H1 (cell line): ENCODE results near the gene PCYT2. TPM values are rescaled to one million over a fixed set of nuclear protein-coding genes. Genes with fewer than 3 reads are reported as not detected.
A peak's percentile ranks its signal among the peaks of the same experiment; 100 is the strongest.

Source experiments
- BACH1 ChIP-seq: IDR thresholded peaks from 2 replicates; pipeline ENCODE4 v1.6.1; 2012; ENCODE audit warnings: low read length, improper control_type of control experiment
- BCL11A ChIP-seq, 2 experiments: IDR thresholded peaks; one replicate each; pipeline ENCODE4 v1.6.1; 2011; ENCODE audit warnings: low read depth in 2 of 2, low read length in 2 of 2, mild to moderate bottlenecking in 2 of 2
- EP300 ChIP-seq, 2 experiments: IDR thresholded peaks; 1 replicate in 1 of 2; 2 replicates in 1 of 2; pipeline ENCODE4 v1.6.1; 2011 to 2012; ENCODE audit warnings: low read depth in 2 of 2, low read length in 2 of 2, mild to moderate bottlenecking in 2 of 2, borderline replicate concordance in 1 of 2, inconsistent platforms in 1 of 2, moderate library complexity in 1 of 2
- GABPA ChIP-seq: IDR thresholded peaks from 2 replicates; pipeline ENCODE4 v1.6.1; 2011; ENCODE audit warnings: mild to moderate bottlenecking, low read length, moderate library complexity, borderline replicate concordance; ENCODE audit not compliant: insufficient read depth
- GTF2F1 ChIP-seq: IDR thresholded peaks from 2 replicates; pipeline ENCODE4 v1.6.1; 2012; ENCODE audit warnings: low read depth, low read length, improper control_type of control experiment, borderline replicate concordance
- KDM4A ChIP-seq: IDR thresholded peaks from one replicate; pipeline ENCODE4 v1.7.1; 2012; ENCODE audit warnings: low read depth, mild to moderate bottlenecking, moderate library complexity, low read length, inconsistent platforms; ENCODE audit not compliant: severe bottlenecking
- PHF8 ChIP-seq: fragments of 200-600 bp; sonication (generic); conservative IDR thresholded peaks from 2 replicates; pipeline ENCODE4 v1.7.1; 2012; ENCODE audit warnings: low read depth, mild to moderate bottlenecking, inconsistent platforms, low read length, moderate library complexity
- SAP30 ChIP-seq: fragments of 300-600 bp; sonication (generic); IDR thresholded peaks from 2 replicates; pipeline ENCODE4 v1.7.1; 2012; ENCODE audit warnings: low read length, moderate library complexity, mild to moderate bottlenecking, inconsistent platforms; ENCODE audit not compliant: insufficient read depth, insufficient replicate concordance
- SIRT6 ChIP-seq: IDR thresholded peaks from one replicate; pipeline ENCODE4 v1.7.1; 2012; ENCODE audit warnings: low read length, inconsistent platforms
- SRF ChIP-seq: IDR thresholded peaks from 2 replicates; pipeline ENCODE4 v1.6.1; 2011; ENCODE audit warnings: mild to moderate bottlenecking, low read depth, low read length, moderate library complexity
- TAF7 ChIP-seq: optimal IDR thresholded peaks from 2 replicates; pipeline ENCODE3; 2011; ENCODE audit warnings: low read depth, mild to moderate bottlenecking, inconsistent platforms, low read length, moderate library complexity, borderline replicate concordance
- polyA plus RNA-seq, 7 experiments: library from polyadenylated mRNA; depleted of rRNA in 3 of 7; stranded (reverse) in 5 of 7; unstranded in 2 of 7; fragments of >200 nt in 5 of 7; fragments of 200-250 nt in 2 of 7; gene quantifications; 1 replicate in 5 of 7; 2 replicates in 1 of 7; 4 replicates in 1 of 7; pipeline versions ENCODE4 v1.2.1 to v1.2.3, GENCODE V29; 2011 to 2013; ENCODE audit warnings: missing spikeins in 2 of 7, mixed read lengths in 2 of 7
- total RNA-seq: library from RNA; stranded (reverse); fragmentation: NEBNext Ultra II Directional; extraction: Animal tissue kit (Norgen Biotek cat#: 25700); gene quantifications from 2 replicates; pipeline ENCODE4 v1.2.1, GENCODE V29; 2021
- TF ChIP-seq, protein P1 (sequence below): IDR thresholded peaks from 2 replicates; pipeline ENCODE4 v1.6.1; 2011; ENCODE audit warnings: low read length, improper control_type of control experiment

The PCYT2 gene
- total and polyA plus RNA-seq, 2 of the 8 experiments (the other 6 are each of a cell fraction or from before 2014, with no cell fraction given), result 29.9 to 31.3 TPM

DNA sequence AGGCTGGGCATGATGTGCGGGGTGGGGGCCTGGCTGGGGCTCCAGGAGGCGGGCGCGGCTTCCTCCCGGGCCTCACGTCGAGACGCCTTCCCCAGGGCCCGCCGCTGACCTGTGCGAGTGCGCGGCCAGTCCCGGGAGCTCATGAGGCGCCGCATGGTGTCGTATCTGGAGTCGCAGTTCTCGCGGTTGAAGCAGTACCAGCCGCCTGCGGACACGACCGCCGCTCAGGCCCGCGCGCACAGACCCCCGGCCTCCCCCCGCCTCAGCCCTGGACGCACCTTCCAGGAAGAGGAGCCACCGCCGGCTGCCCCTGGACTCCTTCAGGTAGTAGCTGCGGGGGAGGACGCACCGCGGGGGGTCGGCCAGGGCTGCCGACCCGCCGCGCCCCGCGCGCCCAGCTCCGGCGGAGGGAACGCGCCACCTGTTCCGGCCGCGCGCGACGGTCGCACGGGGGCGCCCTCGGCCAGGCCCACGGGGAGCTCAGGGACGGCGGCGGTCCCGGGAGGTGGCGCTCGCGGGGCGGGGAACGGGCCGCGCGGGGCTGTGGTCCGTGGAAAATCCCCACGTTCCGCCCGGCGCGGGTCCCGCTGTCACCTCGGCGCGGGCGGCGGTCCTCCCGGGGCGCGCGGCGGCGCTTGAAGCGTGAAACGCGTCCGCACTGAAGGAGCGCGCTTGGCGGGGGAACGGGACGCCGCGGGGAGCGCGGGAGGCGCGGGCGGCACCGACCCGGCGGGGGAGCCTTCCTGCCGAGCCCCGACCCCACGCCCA lies 48.3 kb upstream of the PCYT2 start (continued):
- TF ChIP-seq KDM4A, result peak; percentile 34
- TF ChIP-seq GTF2F1, result no peak
- TF ChIP-seq GABPA, result 0 out of 2 replicates have a peak, but pooled peaks have one; percentile 31
- TF ChIP-seq, protein P1, sequence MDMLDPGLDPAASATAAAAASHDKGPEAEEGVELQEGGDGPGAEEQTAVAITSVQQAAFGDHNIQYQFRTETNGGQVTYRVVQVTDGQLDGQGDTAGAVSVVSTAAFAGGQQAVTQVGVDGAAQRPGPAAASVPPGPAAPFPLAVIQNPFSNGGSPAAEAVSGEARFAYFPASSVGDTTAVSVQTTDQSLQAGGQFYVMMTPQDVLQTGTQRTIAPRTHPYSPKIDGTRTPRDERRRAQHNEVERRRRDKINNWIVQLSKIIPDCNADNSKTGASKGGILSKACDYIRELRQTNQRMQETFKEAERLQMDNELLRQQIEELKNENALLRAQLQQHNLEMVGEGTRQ, result no peak
- no peak for TF ChIP-seq SIRT6
- peak; percentile 51 for TF ChIP-seq BACH1
- TF ChIP-seq BCL11A (IDR thresholded peaks at IDR 0.05; ENCODE audit: low read depth in 2 of 2, low read length in 2 of 2), result no peak
- TF ChIP-seq SAP30, result no peak
- no peak for TF ChIP-seq SRF
- TF ChIP-seq TAF7, result peak; percentile 17
- TF ChIP-seq EP300 (IDR thresholded peaks at IDR 0.05; ENCODE audit: borderline replicate concordance in 1 of 2, low read depth in 2 of 2, low read length in 2 of 2), result no peak
- no peak for TF ChIP-seq PHF8
